GM19438 (cell line): Measurements from ENCODE around the gene AOC1.

Source experiments
- ATAC-seq: cut with Tn5 transposase; IDR thresholded peaks from one replicate; pipeline ENCODE4 v1.9.1; 2021; ENCODE audit warnings: low read depth; ENCODE audit not compliant: unreplicated experiment

AOC1 gene

DNA sequence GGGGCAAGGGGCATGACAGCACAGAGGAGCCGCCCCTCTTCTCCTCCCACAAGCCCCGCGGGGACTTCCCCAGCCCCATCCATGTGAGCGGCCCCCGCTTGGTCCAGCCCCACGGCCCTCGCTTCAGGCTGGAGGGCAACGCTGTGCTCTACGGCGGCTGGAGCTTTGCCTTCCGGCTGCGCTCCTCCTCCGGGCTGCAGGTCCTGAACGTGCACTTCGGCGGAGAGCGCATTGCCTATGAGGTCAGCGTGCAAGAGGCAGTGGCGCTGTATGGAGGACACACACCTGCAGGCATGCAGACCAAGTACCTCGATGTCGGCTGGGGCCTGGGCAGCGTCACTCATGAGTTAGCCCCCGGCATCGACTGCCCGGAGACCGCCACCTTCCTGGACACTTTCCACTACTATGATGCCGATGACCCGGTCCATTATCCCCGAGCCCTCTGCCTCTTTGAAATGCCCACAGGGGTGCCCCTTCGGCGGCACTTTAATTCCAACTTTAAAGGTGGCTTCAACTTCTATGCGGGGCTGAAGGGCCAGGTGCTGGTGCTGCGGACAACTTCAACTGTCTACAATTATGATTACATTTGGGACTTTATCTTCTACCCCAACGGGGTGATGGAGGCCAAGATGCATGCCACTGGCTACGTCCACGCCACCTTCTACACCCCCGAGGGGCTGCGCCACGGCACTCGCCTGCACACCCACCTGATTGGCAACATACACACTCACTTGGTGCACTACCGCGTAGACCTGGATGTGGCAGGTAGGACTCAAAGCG is 5.1 kb downstream of the AOC1 start:
- no peak for ATAC-seq

GRCh38 chr7:150858236-150859197 is 6.2 kb downstream of the AOC1 start:
- ATAC-seq = no peak

DNA sequence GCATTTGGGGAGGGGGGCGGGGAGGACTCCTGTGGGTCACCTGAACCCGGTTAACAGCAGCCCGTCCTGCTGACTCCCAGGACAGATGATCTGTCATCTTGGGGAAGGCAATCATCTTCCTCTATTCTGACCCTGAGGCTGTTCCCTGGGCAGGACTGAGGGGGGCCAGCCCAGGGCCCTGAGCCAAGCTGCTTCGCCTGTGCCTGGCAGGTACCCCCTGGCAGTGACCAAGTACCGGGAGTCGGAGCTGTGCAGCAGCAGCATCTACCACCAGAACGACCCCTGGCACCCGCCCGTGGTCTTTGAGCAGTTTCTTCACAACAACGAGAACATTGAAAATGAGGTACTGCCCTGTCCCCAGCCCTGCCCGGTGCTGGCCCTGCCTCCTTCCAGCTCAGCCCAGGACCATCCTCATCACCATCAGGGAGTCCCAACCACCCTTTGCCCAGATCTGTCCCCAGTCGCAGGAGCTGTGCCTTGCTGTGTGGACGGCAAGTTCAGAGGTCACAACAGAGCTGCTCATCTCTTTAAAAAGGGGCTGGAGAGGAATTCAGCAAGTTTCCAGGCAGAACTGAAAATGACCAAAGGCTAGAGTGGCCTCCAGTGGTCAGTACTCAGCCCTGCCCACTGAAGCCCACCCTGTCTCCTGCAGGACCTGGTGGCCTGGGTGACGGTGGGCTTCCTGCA is 8.1 kb downstream of the AOC1 start:
- ATAC-seq = no peak

GRCh38 chr7:150860978-150861295 is 8.6 kb downstream of the AOC1 start:
- no peak for ATAC-seq

- no peak for ATAC-seq
Observed at GRCh38 chr7:150862356-150862755, 10.0 kb downstream of the AOC1 start.

DNA sequence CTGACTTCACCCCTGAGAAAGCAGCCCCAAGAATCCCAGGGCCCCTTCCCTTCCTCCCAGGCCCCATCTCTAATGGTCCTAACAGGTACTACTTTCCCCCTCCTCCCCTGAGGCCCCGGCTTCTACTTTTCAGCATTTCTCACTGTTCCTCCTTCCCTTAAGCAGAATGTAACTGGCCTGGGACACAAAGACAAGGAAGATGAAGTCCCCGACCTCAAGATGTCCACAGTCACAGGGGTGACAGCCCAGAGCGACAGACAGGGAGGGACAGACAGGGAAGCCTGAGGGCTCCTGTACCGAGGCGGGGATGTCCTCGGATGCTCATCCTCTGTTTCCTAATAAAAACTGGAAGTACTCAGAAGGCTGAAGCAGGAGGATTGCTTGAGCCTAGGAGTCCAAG is 11.6 kb downstream of the AOC1 start:
- ATAC-seq = no peak

- ATAC-seq = no peak
Observed at GRCh38 chr7:150866932-150867564, 14.7 kb downstream of the AOC1 start.

- ATAC-seq = no peak
Observed at GRCh38 chr7:150867605-150868004, 15.3 kb downstream of the AOC1 start.

DNA sequence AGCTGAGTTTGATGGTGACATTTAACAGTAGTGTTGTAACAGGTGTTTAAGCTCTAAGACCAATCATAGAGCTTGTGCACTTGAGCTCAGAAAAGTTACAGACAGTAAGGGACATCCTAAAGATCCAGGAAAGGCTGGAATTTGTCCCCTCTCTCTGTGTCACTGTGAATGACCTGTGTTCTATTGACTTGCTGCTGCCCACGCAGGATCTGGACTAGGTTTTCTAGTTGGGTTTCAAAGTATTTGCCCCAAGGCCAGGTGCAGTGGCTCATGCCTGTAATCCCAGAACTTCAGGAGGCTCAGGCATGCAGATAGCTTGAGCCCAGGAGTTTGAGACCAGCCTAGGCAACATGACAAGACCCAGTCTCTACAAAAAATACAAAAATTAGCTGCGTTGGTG is 17.1 kb downstream of the AOC1 start:
- ATAC-seq = no peak

- ATAC-seq = no peak
Observed at GRCh38 chr7:150871601-150872000, 19.3 kb downstream of the AOC1 start.

GRCh38 chr7:150874401-150875198 is 22.3 kb downstream of the AOC1 start:
- ATAC-seq = no peak

DNA sequence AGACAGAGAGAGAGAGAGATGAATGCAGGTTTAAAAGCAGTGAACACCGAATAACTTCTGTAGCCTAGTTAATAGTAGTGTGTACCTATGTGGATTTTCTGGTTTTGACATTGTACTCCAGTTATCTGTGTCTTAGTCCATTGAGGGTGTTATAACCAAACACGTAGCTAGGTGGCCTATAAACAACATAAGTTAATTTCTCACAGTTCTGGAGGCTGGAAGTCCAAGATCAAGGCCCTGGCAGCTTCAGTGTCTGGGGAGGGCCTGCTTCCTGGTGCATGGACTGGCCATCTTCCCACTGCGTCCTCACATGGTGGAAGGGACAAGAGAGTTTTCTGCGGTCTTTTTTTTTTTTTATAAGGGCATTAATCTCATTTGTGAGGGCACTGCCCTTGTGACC is 23.5 kb downstream of the AOC1 start:
- ATAC-seq = no peak

DNA sequence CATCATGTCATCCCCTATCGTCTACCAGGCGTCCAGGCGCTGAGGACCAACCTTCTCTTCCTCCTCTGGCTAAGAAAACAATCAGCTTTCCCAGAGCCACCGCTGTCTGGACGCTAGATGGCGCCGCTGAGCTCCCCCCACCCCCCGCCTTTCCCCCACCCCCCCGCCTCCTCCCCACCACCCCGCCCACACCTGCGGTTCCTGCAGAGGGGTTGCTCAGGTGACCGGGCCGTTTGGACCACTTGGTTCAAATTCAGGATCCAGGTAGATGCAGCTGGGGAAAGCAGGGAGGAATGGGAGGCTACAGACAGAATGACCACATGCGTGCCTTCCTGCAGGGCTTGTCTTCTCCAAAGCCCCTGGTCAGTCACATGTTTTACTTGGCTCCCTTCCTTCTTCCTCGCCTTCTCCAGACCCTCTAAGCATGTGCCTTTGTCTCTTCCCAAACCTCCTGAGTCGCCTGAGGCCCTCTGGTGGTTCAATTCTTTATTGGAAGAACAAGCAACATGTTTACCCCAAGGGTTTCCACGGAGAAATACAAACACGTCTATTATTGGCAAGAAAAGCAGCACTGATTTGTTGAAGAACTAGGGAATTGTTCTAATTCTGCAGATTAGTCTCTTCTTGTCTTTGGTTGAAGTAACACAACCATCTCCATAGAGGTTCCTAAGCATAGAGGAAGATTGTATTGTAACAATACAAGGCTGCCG is 24.7 kb downstream of the AOC1 start:
- ATAC-seq = no peak

DNA sequence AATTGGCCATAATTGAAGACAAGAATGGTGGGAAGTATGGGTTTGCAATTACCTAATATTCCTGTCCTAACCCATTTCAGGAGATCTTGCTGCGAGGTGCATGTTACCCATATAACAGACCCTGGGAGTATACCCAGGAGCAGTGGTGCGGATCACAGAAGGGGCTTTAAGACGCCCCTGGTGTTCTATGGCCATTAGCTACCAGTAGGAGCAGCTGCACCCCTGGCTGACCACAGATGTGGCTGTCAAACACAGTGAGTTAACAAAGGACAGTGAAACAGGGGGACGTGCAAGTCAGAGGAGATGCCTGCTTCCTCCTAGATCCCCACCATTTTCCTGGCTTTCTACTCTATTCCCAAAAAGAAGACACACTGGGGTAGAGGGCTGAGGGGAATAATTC is 25.2 kb downstream of the AOC1 start:
- ATAC-seq = no peak

GRCh38 chr7:150879345-150879744 is 27.0 kb downstream of the AOC1 start:
- ATAC-seq = no peak

DNA sequence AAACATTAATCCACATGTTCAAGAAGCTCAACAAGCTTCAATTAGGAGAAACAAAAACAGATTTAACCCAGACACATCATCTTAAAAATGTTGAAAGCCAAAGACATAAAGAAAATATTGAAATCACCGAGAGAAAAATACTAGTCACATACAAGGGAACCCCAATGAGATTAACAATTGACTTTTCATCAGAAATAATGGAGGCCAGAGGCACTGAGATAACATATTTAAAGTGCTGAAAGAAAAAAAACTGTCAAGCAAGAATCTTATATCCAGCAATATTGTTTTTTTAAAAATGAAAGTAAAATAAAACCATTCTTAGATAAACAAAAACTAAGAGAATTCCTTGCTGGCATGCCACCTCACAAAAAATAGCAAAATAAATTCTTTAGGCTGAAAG is 28.9 kb downstream of the AOC1 start:
- no peak for ATAC-seq

- no peak for ATAC-seq
Observed at GRCh38 chr7:150890853-150891584, 38.7 kb downstream of the AOC1 start.

DNA sequence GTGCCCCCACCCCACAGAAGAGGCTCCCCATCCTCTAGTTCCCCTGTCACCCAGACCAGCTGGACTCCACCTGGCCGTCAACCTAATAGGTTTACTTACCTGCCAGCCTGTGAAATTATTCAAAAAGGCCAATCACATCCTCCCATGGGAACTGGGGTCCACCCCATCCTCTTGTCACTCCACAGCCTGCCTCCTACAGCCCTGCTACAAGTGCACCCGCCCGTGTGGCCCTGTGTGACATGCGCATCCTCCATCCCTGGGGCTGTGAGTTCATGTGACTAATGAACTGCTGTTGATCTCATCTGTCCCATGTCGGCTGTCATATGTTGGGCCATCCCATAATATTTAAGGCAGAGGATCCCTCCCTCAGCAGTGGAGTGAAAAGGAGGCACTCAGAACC is 39.4 kb downstream of the AOC1 start:
- ATAC-seq = no peak

GRCh38 chr7:150895809-150896208 is 43.5 kb downstream of the AOC1 start:
- no peak for ATAC-seq
